Neural crest cell (in vitro differentiated cells): ENCODE measurements around the gene PHLDB2. TPM values are rescaled to one million over a fixed set of nuclear protein-coding genes. Genes with fewer than 3 reads are reported as not detected.

Source experiments
- DNase-seq: peaks from one replicate; pipeline ENCODE4 v3.0.0; 2021; ENCODE audit warnings: low read depth, mixed read lengths, low spot score
- H3K27ac Mint-ChIP-seq: one replicate; pipeline ENCODE4 v1.8.0; 2021; ENCODE audit warnings: mild to moderate bottlenecking, mixed read lengths; ENCODE audit not compliant: unreplicated experiment
- H3K27me3 Mint-ChIP-seq: 2 replicates; pipeline ENCODE4 v1.8.0; 2021; ENCODE audit warnings: low read depth, mild to moderate bottlenecking, mixed read lengths
- H3K36me3 Mint-ChIP-seq: 2 replicates; pipeline ENCODE4 v1.8.0; 2021; ENCODE audit warnings: low read depth, mild to moderate bottlenecking, mixed read lengths
- H3K4me1 Mint-ChIP-seq: 2 replicates; pipeline ENCODE4 v1.8.0; 2021; ENCODE audit warnings: mixed read lengths
- H3K4me3 Mint-ChIP-seq: one replicate; pipeline ENCODE4 v1.8.0; 2021; ENCODE audit warnings: mild to moderate bottlenecking, mixed read lengths
- H3K9me3 Mint-ChIP-seq: 2 replicates; pipeline ENCODE4 v1.8.0; 2021; ENCODE audit warnings: mixed read lengths
- total RNA-seq: library from RNA; stranded (reverse); gene quantifications from 2 replicates; pipeline ENCODE4 v1.2.1, GENCODE V29; 2021
- TF ChIP-seq, protein P1 (sequence below): fragments of 200-600 bp; sonication (generic); conservative IDR thresholded peaks from 2 replicates; pipeline ENCODE4 v1.5.0; 2021; ENCODE audit warnings: antibody characterized with exemption, mild to moderate bottlenecking

Gene PHLDB2
- total RNA-seq, 1 donor from 2014 or later = 49.0 TPM

DNA sequence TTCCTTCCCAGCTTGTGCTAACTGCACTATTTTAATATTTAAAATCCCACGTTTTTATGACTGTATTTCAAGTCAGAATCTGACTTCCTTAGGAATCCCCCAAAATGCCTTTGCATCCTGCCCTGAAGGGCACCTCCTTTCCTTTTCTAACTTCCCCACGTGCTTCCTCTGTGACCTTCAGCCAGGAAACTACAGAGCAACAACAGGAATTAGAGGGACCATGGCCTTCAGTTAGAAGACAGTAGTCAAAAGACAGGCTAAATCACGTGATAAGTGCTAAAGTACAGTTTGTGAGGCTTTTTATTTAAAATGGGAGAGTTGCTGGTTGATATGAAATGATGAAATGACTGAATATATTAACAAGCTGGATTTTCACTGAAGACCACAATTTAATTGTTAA, 108.0 kb downstream of the PHLDB2 start:
- Mint-ChIP-seq H3K27me3 (no peaks in the 10 kb centered on the region), H3K36me3 (peaks cover 4% of the 10 kb centered on the region)

DNA sequence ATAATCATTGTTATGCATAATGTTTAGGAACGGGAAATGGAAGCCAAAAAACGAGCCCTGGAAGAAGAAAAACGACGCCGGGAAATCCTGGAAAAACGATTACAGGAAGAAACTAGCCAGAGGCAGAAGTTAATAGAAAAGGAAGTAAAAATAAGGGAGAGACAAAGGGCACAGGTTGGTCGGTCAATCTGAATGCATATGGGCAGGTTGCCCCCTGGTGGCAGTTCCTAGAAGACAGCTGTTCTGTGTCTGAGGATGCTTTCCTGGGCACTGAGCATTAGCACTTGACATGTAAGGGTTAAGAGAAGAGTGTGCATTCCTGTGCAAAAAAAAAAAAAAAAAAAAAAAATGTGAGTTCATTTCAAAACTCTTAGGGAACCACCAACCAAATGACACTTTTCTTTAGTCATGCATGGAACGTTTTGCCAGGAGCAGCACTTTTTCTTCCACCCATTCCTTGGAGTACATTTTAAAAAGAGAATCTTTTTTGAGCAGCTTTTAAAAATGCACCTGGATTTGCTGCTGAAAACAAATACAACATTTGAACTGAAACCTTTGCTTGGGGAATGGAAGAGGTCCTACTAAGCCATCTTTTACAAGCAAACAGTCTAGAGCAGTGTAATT, 108.7 kb downstream of the PHLDB2 start:
- Mint-ChIP-seq H3K4me1 (peaks cover 31% of the 10 kb centered on the region), H3K9me3 (no peaks in the 10 kb centered on the region), H3K36me3 (peaks cover 4% of the 10 kb centered on the region), H3K27ac (peak overlapping the region; percentile 19), H3K4me3 (peak overlapping the region; percentile 24), H3K27me3 (no peaks in the 10 kb centered on the region)
- TF ChIP-seq, protein P1, sequence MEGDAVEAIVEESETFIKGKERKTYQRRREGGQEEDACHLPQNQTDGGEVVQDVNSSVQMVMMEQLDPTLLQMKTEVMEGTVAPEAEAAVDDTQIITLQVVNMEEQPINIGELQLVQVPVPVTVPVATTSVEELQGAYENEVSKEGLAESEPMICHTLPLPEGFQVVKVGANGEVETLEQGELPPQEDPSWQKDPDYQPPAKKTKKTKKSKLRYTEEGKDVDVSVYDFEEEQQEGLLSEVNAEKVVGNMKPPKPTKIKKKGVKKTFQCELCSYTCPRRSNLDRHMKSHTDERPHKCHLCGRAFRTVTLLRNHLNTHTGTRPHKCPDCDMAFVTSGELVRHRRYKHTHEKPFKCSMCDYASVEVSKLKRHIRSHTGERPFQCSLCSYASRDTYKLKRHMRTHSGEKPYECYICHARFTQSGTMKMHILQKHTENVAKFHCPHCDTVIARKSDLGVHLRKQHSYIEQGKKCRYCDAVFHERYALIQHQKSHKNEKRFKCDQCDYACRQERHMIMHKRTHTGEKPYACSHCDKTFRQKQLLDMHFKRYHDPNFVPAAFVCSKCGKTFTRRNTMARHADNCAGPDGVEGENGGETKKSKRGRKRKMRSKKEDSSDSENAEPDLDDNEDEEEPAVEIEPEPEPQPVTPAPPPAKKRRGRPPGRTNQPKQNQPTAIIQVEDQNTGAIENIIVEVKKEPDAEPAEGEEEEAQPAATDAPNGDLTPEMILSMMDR = peak; percentile 95
- DNase-seq = peak; percentile 90

More for the DNA sequence above, 108.0 kb downstream of the PHLDB2 start:
- Mint-ChIP-seq H3K9me3 (no peaks in the 10 kb centered on the region), H3K27ac (no peak overlapping the region), H3K4me1 (peaks cover 31% of the 10 kb centered on the region), H3K4me3 (no peak overlapping the region)
- no peak for DNase-seq
- TF ChIP-seq, protein P1 = no peak

DNA sequence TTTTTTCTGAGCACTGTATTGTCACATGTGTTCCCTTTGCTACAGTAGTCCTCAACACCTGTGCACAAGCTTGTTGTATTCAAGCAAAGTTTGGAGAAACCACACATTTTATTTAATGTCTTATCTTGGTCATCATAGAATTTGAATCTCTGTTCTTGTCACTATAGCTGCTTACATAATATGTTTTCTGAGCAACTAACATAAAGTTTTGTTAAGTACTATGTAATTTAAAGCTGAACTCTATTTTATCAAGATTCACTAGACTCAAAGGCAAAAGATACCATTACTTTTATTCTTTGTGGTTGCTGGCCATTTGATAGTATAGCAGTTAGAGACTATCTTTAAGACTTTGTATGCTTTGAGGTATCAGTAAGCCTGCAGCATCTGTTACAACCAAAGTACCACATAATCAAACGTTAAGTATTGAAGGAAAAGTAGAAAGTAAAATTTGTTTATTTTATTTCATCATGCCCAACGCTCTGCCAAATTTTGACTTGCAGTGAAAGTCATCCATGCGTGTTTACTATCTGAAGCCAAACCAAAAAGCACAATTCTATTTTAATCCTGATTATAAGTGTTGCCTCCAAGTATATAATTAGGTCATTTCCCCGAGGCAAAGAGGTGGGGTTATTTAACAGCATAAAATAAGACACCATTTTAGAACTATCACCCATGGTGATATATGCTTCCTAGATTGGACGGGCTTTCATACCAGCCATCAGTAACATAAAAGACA, 109.4 kb downstream of the PHLDB2 start:
- TF ChIP-seq, protein P1 = no peak
- no peak for DNase-seq
- H3K36me3 Mint-ChIP-seq = peaks cover 4% of the 10 kb centered on the region
- H3K27me3 Mint-ChIP-seq = no peaks in the 10 kb centered on the region
- no peaks in the 10 kb centered on the region for H3K9me3 Mint-ChIP-seq
- peak overlapping the region; percentile 38 for H3K27ac Mint-ChIP-seq
- no peak overlapping the region for H3K4me3 Mint-ChIP-seq
- H3K4me1 Mint-ChIP-seq = peaks cover 31% of the 10 kb centered on the region

DNA sequence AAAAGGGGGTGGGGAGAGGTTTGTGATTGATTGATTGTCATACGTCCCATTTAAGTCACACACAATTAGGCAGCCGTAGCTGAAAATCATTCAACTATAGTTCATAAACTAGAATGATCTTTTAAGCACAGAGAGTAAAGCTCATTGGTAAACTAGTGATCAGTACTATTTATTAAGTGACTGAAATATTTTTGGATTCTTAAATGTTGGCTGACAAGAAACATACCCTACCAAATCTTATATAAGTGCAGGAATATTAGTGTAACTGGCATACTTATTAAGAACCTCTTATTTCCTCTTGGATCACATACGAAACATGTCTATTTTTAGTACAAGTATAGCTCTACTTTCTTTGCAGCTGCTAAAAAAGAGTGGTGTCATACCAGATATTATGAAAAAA, 111.3 kb downstream of the PHLDB2 start:
- no peak for DNase-seq
- Mint-ChIP-seq H3K4me3 (no peak overlapping the region), H3K36me3 (peaks cover 7% of the 10 kb centered on the region), H3K4me1 (peaks cover 31% of the 10 kb centered on the region), H3K27ac (no peak overlapping the region), H3K27me3 (no peaks in the 10 kb centered on the region), H3K9me3 (no peaks in the 10 kb centered on the region)
- TF ChIP-seq, protein P1 = no peak

DNA sequence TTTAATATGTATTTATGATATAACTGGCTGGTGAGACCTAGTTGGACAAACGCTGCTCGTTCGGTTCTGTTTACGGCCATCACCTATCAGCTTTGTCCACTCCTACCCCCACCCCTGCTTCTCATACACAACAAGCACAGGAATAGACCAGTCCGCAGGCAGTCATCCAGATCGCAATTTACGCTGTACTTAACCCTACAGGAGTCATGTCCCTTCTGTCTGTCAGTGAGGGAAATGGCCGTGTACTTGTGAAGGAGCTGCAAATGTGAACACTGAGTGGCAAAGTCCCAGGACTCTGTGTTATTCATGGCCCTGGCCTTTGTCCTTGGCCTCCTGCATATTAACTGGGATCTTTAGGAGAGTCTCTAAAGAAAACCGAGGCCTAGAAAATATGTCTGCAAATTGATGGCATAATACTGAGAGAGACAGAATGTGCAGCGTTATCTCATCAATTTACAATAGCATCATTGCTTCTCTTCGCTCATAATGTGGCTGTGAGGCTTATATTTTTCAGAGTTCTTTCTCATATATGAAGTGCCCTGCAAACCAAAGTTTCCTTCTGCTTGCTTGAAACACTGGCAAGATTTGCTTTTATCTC, 112.6 kb downstream of the PHLDB2 start:
- H3K9me3 Mint-ChIP-seq = no peaks in the 10 kb centered on the region
- no peaks in the 10 kb centered on the region for H3K27me3 Mint-ChIP-seq
- DNase-seq = no peak
- H3K36me3 Mint-ChIP-seq = peaks cover 7% of the 10 kb centered on the region
- H3K27ac Mint-ChIP-seq = peak overlapping the region; percentile 24
- TF ChIP-seq, protein P1 = no peak
- no peak overlapping the region for H3K4me3 Mint-ChIP-seq
- peaks cover 23% of the 10 kb centered on the region for H3K4me1 Mint-ChIP-seq
